GM21717 (cell line): ENCODE results near the gene OPA1.

ENCODE experiments used
- ATAC-seq: cut with Tn5 transposase; IDR thresholded peaks from one replicate; pipeline ENCODE4 v1.9.1; 2021; ENCODE audit warnings: mild to moderate bottlenecking, moderate library complexity; ENCODE audit not compliant: unreplicated experiment

The OPA1 gene

DNA sequence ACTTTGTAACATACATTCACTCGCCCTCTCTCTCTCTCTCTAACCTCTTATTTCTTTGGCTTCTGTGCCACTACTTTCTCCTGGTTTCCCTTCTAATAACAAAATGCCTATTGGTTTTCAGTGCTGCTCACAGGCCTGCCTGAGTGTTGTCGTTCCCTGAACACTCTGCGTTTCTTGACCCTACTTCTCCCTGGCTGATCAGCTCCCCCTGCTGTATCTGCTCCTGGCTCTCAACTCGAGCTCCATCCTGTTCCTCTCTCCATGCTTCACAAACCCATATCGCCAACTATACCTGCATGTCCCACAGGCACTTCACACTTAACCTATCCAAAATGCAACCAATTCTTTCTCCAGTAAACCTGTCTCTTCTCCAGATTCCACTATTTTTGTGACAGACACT lies 111.4 kb downstream of the OPA1 start:
- ATAC-seq = no peak

DNA sequence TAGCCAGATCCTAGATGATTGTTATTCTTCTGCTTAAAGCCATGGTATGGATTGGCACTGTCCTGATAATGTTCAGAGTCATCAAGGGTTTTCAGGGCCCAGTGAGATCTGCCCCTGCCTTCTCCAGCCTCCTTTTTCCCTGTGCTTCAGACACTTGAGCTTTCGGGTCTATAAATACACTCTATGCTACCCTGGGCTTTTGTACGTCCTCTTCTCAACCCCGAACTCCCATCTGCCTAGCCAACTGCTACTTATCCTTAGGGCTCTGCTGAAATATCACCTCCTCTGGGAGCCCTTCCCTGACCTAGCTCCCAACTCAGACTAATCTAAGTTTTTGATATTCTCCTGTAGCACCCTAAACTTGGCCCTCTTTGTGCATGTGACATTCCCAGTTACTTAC lies 115.3 kb downstream of the OPA1 start:
- no peak for ATAC-seq

DNA sequence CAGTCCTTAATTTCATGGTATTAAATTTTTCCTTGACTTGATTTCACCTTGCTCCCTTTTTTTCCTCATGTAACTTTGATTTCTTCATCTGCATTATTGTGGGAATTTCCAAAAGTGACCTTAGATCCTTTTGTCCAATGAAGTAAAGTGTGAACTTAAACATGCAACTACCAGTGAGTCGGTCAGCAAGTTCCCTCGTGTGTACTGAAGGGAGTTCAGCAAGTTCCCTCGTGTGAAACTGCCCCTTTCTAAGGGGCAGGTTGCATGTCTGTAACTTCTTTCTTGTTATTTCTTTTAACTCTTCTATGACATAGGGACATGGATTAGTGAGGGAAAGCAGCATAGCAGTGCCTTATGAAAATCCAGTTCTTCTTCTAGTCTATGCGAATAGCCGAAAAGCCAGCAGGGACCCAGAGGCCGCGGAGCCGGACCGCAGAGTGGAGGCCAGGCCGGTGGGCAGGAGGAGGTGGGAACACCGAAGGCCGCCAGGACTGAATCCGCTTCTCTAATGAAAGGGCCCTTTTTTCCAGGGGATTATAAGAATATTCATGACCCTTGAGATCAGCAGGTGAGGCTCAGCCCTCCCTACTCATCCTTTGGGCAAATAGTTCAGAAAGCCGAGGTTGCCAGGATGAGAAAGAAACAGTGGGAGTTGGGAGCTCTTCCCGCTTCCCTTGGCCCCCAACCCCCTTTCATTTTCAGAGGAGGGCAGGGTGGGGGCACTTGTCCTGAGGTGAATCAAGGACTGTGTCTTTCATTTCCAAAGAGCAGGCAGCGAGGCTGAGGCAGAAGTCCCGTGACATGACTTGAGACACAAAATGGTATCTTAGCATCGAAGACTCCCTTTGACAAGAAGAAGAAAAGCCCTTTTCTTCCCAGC lies 117.5 kb downstream of the OPA1 start:
- no peak for ATAC-seq

DNA sequence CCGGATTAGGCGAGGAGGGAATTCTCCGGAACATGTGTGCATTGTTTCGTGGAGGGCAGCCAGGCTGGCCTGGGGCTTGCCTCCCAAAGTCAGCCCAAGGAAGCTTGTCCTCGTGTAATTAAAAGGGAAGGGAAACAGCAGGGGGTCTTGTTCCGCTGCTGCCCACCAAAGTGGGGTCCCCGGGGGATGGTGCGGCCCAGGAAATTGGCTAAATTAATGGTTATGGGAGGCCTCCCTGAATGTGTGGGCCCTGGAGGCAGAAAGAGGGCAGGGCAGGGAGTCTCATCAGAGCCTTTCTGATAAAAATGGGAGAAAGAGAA lies 118.1 kb downstream of the OPA1 start:
- no peak for ATAC-seq

DNA sequence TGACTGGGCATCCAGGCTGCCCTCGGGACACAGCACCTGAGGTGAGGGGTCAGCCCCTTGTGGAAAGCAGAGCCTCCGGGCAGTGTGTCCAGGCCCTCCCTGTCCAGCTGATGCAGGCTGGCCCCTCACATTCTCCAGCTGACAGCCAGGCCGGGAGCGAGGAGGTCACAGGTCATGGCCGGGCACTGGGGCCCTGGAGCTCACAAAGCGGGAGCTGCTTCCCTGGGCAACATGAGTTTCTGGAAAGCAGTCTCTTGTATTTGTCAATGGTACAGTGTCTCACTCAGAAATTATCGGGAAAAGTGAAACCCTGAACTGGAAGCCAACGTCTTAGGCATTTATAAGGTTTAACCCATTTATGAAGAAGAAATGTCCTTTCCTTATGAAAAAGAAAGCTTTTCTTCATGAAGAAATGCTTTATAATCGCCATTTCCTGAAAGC lies 118.5 kb downstream of the OPA1 start:
- ATAC-seq = no peak

DNA sequence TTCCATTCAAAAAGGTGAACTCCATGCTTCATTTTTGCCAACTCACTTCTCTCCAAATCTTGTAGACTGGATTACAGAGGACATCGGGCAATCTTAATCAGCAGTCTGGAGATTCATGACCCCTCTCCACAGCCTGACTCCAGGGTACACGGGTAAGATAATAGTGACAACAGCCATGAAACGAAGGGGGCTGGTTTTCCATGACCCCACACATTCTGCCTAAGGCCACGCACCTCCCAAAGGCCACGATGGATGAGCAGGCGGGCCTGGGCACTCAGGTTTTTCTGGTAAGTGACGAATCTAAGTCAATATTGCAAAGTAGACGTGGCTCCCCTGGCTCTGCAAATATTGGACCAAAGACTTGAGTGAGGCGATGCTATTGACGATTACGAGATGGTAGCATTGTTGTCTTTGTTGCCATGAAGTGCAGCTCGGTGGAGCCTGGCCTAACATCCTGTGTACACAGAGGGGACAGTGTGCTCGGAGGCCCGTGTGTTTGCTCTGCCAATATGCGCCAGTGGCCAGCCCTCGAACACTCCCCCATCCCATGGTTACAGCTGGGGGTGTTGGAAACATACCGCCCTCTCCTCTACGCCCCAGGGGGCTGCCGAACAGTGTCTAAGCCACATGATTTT lies 119.1 kb downstream of the OPA1 start:
- no peak for ATAC-seq

DNA sequence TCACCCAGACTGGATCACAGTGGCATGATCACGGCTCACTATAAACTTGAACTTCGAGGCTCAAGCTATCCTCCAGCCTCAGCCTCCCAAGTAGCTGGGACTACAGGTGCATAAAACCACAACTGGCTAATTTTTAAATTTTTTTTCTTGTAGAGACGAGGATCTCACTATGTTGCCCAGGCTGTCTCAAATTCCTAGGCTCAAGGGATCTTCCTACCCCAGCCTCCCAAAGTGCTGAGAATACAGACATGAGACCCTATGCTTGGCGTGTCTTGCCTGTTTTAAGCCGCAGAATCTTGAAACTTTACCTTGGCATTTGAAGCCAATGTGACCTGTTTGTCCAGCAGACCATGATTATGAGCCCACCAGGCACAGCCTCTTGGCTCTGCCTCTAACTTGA lies 119.9 kb downstream of the OPA1 start:
- no peak for ATAC-seq

DNA sequence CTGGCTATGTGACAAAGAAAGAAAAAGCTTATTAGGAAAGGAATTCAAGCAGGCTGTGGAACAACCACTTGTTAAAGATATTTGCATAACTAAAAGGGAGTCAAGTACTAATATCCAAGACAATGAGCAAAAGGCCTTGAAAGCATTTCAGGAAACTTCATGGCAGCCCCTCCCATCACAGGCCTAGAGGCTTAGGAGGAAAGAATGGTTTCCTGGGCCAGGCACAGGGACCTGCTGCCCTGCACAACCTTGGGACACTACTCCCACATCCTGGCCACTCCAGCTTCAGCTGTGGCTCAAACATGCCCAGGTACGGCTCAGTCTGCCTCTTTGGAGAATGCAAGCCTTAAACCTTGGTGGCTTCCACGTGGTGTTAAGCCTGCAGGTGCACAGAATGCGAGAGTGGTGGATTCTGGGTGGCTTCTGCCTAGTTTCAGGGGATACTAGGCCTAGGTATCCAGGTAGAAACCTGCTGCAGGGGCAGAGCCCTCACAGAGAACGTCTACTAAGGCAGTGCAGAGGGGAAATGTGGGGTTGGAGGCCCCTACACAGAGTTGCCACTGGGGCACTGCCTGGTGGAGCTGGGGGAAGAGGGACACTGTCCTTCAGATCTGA lies 121.6 kb downstream of the OPA1 start:
- ATAC-seq = no peak

DNA sequence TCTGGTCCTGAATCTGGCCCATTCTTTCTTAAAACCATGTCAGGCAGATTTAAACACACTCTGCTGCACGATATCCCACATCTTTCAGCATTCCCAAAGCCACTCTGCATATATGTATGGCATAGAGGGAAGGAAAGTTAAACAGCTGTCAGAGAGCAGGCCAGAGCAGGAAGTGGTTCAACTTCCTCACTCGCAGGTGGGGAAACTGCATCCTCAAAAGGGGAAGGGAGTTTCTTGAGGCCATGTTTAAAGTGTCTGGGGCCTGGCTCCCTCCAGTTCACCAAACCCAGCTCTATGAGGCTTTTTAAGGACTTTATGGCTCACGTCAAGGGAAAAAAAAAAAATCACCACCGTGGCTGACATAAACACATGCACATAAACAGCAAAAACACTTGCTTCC lies 123.1 kb downstream of the OPA1 start:
- no peak for ATAC-seq

DNA sequence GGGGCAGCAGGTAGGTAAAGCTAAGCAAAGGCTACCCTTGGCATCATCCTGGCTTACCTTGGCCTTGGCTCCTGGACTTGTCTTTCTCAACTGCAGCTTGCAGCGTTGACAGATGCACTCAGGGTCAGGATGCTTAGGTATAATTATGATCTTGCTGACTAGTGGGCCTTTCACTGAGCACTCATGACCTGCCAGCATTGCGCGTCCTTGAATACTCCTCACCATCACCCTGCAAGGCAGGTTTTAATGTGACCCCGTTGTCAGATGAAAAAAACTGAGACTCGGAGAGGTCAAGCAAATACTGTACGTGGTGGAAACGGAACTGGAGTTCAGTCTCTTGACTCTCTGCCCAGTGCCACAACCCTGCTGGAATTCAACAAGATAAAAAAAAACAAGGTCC lies 126.7 kb downstream of the OPA1 start:
- no peak for ATAC-seq

DNA sequence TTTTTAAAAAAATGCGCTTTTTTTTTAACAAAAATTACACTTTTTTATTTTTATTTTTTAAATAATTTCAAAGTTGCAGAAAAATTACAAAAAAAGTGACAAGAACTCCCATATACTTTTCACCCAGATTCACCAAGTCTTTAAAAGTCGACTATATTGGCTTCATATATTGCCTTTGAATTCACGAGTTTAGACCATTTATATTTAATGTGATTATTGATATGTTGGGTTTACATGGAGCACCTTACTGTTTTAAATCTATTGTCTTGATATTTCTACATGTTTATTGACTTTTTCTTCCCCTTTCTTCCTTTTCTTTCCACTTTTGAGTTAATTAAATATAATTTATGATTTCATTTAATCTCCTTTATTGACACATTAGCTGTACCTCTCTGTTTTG lies 127.2 kb downstream of the OPA1 start:
- no peak for ATAC-seq

DNA sequence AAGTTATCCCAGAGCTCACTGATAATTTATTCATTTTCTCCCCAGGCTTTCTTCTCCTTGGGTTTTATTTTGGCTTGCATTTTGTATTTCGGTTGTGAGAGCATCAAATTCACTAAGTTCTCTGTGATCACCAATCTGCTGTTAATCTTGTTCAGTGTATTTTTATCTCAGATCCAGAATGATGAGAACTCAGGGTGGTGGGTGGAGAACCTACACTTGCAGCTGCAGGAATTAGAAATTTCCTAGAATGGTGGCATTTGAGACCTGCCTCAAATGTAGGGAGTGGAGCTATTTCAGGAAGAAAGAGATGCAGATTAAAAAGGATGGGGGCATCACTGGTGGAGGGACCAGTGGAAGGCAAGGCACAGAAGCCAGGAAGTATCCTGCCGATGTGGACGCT lies 129.6 kb downstream of the OPA1 start:
- ATAC-seq = no peak

DNA sequence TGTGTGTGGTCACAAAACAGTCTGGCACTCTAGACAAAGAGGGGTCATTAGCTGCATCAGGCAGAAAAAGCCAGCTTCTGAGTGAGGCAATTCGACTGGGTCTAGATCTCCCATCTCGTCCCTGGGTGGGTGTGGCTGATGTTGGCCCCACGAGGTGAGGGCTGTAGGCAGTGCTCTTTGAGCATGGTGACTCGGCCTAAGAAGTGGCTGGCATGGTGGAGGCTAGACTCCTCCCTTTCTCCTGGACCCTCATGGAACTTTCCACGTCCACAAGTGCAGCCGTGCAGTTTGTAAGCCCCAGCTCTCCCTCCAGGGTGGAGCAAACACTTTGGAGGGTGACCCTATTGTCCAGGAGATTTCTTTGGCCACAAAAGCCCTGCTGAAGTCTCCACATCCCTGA lies 134.1 kb downstream of the OPA1 start:
- ATAC-seq = no peak

DNA sequence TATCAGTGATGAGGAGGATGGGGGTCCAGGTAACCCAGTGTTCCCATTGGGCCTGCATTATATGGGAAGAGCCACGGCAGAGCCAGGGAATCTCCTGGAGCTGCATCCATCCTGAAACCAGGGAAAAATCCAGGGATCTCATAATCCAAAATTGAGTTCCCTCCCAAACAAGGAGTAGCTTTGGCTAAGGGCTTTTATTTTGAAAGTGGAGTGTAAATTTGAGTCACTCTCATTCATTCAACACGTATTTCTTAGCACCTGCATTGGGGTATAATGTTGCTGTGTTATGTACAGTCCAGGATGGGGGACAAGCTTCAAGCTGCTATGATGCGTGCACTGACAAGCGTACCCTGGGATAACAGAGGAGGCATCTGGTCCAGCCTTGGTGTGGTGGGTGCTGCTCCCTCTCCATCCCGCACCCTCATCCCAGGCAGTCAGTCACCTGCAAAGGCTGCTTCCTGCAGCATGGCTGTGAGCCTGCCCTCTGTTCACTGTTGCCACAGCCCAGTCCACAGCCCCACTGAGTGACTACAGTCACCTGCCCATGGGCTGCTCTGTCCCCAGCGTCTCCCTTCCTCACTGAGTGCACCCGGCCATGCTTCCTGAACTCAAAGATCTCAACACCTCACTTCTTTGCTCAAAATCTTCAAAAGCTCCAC lies 135.6 kb downstream of the OPA1 start:
- ATAC-seq = no peak

DNA sequence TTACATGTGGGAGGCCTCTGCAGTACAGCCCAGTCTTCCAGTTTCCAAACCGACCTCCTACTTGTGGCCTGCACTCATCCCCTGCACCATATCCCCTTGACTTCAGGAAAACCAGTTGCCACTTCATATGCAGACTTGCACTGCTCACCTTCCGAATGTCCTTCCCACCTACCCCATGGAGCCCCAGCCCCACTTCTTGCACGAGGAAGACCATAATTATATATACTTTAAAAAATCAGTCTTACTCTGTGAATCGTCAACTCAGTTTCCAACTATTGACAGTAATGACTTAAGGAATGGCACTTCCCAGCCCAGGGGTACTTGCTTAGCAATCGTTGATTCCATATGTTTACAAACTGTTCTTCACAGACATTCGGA lies 136.1 kb downstream of the OPA1 start:
- ATAC-seq = no peak

DNA sequence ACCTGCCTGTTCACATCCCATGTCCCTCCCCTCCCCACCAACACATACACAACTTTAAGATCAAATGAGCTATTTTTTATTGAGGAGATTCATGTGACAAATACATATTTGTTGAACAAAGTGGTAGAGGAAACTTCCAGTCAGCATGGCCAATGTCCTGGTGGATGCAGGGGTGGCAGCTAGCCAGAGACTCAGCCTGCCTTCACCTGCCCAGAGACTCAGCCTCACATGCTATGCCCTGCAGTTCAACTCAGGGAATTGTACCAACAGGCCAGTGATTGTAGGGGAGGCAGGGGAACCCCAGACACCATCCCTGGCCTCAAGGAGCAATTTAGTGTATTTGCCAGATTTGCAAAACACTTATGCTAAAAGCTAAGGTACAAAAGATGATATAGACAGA lies 136.6 kb downstream of the OPA1 start:
- ATAC-seq = no peak

DNA sequence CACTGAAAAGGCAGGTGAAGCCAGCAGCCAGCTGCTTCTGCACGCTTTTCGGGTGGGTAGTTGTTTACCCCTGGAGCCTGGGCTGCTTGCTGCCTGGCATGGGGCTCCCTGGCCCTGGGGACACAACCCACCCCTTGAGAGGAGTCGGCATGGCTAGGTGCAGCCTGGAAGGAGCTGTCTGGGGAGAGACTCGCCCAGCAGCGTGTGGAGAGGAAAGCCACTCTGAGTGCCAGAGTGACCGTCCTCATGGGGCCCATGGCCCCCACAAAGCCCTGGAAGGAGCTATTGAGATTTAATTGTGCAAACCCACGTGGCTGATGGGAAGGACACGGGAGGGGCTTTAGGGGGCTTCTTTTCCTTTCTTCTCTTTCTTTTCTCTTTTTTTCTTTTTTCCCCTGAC lies 137.5 kb downstream of the OPA1 start:
- ATAC-seq = no peak

DNA sequence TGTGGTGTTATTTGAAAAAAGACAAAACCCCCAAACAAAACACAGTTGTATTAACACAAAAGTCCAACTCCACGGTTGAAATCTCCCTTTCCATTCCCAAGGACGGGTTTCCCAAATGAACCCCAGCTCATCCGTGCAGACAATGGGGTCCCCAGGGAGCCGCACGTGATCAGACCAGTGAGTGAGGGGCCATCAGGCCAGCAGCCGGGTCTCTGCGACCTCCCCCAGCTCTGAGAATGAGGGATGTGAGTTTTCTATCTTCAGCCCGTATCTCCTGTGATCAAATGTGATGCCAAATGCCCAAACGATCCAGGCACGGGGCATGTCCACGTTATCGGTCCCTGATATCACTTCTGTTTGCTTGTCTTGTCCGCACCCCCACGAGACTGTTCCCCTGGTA lies 138.0 kb downstream of the OPA1 start:
- no peak for ATAC-seq

DNA sequence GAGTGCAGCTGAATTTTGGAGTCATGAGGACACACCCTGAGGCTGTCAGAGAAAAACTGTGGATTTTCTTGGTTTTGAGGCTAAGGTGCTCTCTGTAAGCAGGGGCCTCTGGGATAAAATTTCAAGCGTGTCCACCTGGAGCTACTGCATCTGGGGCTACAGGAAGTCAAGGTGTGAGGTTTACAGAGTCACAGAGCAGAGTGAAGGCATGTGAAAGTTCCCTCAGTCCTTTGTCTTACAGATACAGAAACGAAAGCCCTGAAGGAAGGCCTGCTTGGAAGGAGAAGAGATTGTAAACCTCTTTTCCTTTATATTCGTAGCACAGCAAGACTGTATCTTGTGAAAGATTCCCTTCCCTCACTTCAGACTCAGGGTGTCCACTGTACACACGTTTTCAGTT lies 138.6 kb downstream of the OPA1 start:
- ATAC-seq = no peak

DNA sequence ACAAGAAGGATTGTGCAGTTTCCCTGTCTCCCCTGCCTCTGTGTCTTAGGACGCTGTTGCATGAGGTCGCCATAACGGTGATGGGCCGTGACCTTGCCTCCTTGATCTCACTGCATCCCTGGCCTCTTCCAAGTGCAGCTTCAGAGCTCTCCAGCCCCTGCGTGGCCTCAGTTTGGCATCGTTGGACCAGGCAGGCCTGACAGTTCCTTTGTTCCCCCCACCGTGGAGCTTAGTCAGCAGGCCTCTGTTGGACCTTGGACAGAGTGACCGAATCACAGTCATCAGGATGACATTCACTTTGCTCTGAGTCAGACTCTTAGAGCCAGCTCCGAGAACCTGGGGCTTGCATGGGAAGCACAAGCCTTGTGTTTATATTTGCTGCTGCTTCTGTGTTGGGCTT lies 139.4 kb downstream of the OPA1 start:
- ATAC-seq = no peak

DNA sequence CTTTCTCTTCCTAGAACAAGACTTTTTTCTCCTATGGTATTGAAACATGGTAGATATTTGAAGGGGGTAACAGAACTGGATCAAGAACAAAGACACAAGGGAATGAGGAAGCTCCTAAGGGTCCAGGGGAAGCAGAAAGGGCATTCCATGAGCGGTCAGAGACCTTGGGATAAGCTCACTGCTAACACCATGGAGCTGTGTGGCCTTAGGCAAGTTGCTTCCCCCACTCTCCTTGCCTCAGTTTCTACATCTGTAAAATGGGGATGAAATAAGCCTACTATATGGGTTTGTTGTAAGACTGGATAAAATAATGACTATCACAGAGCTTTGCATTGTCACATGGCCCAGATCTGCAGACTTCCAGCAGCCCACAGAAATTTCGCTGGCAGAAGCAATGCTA lies 139.8 kb downstream of the OPA1 start:
- no peak for ATAC-seq
